IMR-90 (cell line): ENCODE results near the gene DHRS12. TPM values are rescaled to one million over a fixed set of nuclear protein-coding genes. Genes with fewer than 3 reads are reported as not detected.

Experiments
- ATAC-seq: fragments of 200-7000 bp; cut with Tn5 transposase; 2 replicates; pipeline ENCODE4 v1.9.1; 2020; ENCODE audit warnings: low read depth, mild to moderate bottlenecking, moderate library complexity
- BruUV-seq: library from RNA; stranded (reverse); fragments of 400-500 nt; replicated peaks from 2 replicates; lab custom pipeline; 2021; lab: Mats Ljungman, UMichigan
- CTCF ChIA-PET: fragments of 300-600 bp; formaldehyde crosslinking; extraction: SDS; loops from one replicate; lab custom pipeline; 2021; ENCODE audit warnings: antibody characterized with exemption; lab: Yijun Ruan, JAX
- POLR2A ChIA-PET: fragments of 300-600 bp; sonication (Branson Sonifier 250); formaldehyde crosslinking; loops from one replicate; lab custom pipeline; 2022; ENCODE audit warnings: antibody characterized with exemption; ENCODE audit not compliant: unreplicated experiment; lab: Charles Lee
- DNase-seq: peaks from one replicate; pipeline ENCODE4 v3.0.0; 2013
- H2AFZ ChIP-seq: replicated peaks from 2 replicates; pipeline ENCODE3; 2013; ENCODE audit warnings: low read length, mild to moderate bottlenecking; ENCODE audit not compliant: poor library complexity
- H2AK5ac ChIP-seq: 2 replicates; pipeline ENCODE4 v1.6.1; 2013; ENCODE audit warnings: low read depth, low read length, inconsistent platforms
- H2AK9ac ChIP-seq: replicated peaks from 2 replicates; pipeline ENCODE3; 2013; ENCODE audit warnings: mild to moderate bottlenecking, low read depth, low read length, moderate library complexity; ENCODE audit not compliant: poor library complexity
- H2BK120ac ChIP-seq: 2 replicates; pipeline ENCODE4 v1.6.1; 2013; ENCODE audit warnings: low read depth, low read length, inconsistent platforms
- H2BK15ac ChIP-seq: 3 replicates; pipeline ENCODE4 v1.6.1; 2013; ENCODE audit warnings: low read depth, low read length, inconsistent platforms
- H2BK20ac ChIP-seq: 2 replicates; pipeline ENCODE4 v1.6.1; 2013; ENCODE audit warnings: low read depth, mild to moderate bottlenecking, inconsistent platforms, low read length, moderate library complexity
- H2BK5ac ChIP-seq: 2 replicates; pipeline ENCODE4 v1.6.1; 2013; ENCODE audit warnings: mild to moderate bottlenecking, low read depth, low read length, inconsistent platforms; ENCODE audit not compliant: poor library complexity, severe bottlenecking
- H3K14ac ChIP-seq: replicated peaks from 2 replicates; pipeline ENCODE4 v1.6.1; 2013; ENCODE audit warnings: low read depth, low read length, inconsistent platforms
- H3K18ac ChIP-seq: 2 replicates; pipeline ENCODE4 v1.6.1; 2013; ENCODE audit warnings: low read depth, low read length, control low read depth
- H3K23ac ChIP-seq: 2 replicates; pipeline ENCODE4 v1.6.1; 2013; ENCODE audit warnings: low read depth, low read length, inconsistent platforms
- H3K27ac ChIP-seq: 2 replicates; pipeline ENCODE4 v1.5.1; 2013; ENCODE audit warnings: mild to moderate bottlenecking, control low read depth, low read length; ENCODE audit not compliant: insufficient read depth
- H3K27me3 ChIP-seq: 2 replicates; pipeline ENCODE4 v1.6.1; 2013; ENCODE audit warnings: low read length; ENCODE audit not compliant: control insufficient read depth, insufficient read depth
- H3K36me3 ChIP-seq: 2 replicates; pipeline ENCODE4 v1.6.1; 2013; ENCODE audit warnings: low read length, mixed read lengths; ENCODE audit not compliant: control insufficient read depth, insufficient read depth
- H3K4ac ChIP-seq: 2 replicates; pipeline ENCODE4 v1.6.1; 2013; ENCODE audit warnings: low read depth, low read length, inconsistent platforms
- H3K4me1 ChIP-seq: 2 replicates; pipeline ENCODE4 v1.6.1; 2013; ENCODE audit warnings: low read length, mixed read lengths; ENCODE audit not compliant: control insufficient read depth, insufficient read depth
- H3K4me2 ChIP-seq: 2 replicates; pipeline ENCODE4 v1.6.1; 2013; ENCODE audit warnings: low read depth, mild to moderate bottlenecking, control low read depth, low read length, moderate library complexity
- H3K4me3 ChIP-seq: 2 replicates; pipeline ENCODE4 v1.5.1; 2013; ENCODE audit warnings: low read depth, mild to moderate bottlenecking, control low read depth, low read length, moderate library complexity; ENCODE audit not compliant: insufficient read depth
- H3K56ac ChIP-seq: 2 replicates; pipeline ENCODE4 v1.6.1; 2013; ENCODE audit warnings: low read length, inconsistent platforms; ENCODE audit not compliant: insufficient read depth; ENCODE audit errors: extremely low read depth
- H3K79me1 ChIP-seq, 2 experiments: 2 replicates each; pipeline ENCODE4 v1.6.1; 2013; ENCODE audit warnings: low read length in 2 of 2, inconsistent platforms in 1 of 2, low read depth in 1 of 2
- H3K9ac ChIP-seq: 2 replicates; pipeline ENCODE4 v1.6.1; 2013; ENCODE audit warnings: low read depth, low read length, control low read depth
- H3K9me1 ChIP-seq: 2 replicates; pipeline ENCODE4 v1.6.1; 2013; ENCODE audit warnings: low read length, inconsistent platforms; ENCODE audit not compliant: insufficient read depth
- H3K9me3 ChIP-seq: 2 replicates; pipeline ENCODE4 v1.6.1; 2013; ENCODE audit warnings: low read length; ENCODE audit not compliant: control insufficient read depth, insufficient read depth
- H4K20me1 ChIP-seq: 2 replicates; pipeline ENCODE4 v1.6.1; 2013; ENCODE audit warnings: low read length, inconsistent platforms; ENCODE audit not compliant: insufficient read depth
- H4K5ac ChIP-seq: 2 replicates; pipeline ENCODE4 v1.6.1; 2013; ENCODE audit warnings: mild to moderate bottlenecking, low read depth, low read length, control low read depth
- H4K8ac ChIP-seq, 2 experiments: 2 replicates each; pipeline ENCODE4 v1.6.1; 2013; ENCODE audit warnings: low read depth in 2 of 2, low read length in 2 of 2, control low read depth in 1 of 2, inconsistent platforms in 1 of 2
- H4K91ac ChIP-seq: 2 replicates; pipeline ENCODE4 v1.6.1; 2013; ENCODE audit warnings: low read depth, low read length, inconsistent platforms; ENCODE audit not compliant: insufficient read depth
- CHD1 ChIP-seq: IDR thresholded peaks from 2 replicates; pipeline ENCODE4 v1.6.1; 2012; ENCODE audit warnings: low read depth, low read length, improper control_type of control experiment
- MXI1 ChIP-seq: IDR thresholded peaks from 2 replicates; pipeline ENCODE4 v1.6.1; 2012; ENCODE audit warnings: low read depth, mild to moderate bottlenecking, low read length, moderate library complexity, borderline replicate concordance
- POLR2A ChIP-seq: IDR thresholded peaks from 2 replicates; pipeline ENCODE4 v1.6.1; 2012; ENCODE audit warnings: mild to moderate bottlenecking, low read depth, low read length
- RCOR1 ChIP-seq: IDR thresholded peaks from 2 replicates; pipeline ENCODE4 v1.6.1; 2012; ENCODE audit warnings: mild to moderate bottlenecking, low read length, improper control_type of control experiment; ENCODE audit not compliant: insufficient replicate concordance
- SMC3 ChIP-seq: fragments of 150-350 bp; IDR thresholded peaks from 2 replicates; pipeline ENCODE4 v1.6.1; 2016; ENCODE audit warnings: low read depth, mild to moderate bottlenecking, antibody characterized with exemption, low read length, moderate library complexity
- WGBS, 2 experiments: methylation state at CpG; one replicate each; pipeline versions ENCODE4 v1.1.5 to v1.1.7; 2013; ENCODE audit warnings: missing lambda C conversion rate in 2 of 2; ENCODE audit not compliant: insufficient read length in 1 of 2; ENCODE audit errors: extremely low coverage in 2 of 2; 5-methylcytosine and 5-hydroxymethylcytosine counted together
- dilution Hi-C: fragments of 300-500 bp; cut with HindIII; formaldehyde crosslinking; loops from one replicate; pipeline ENCODE4 v1.14.3; 2018; ENCODE audit warnings: low sequenced_read_pairs; ENCODE audit not compliant: unreplicated experiment
- in situ Hi-C: fragments of 300-500 bp; cut with MboI; formaldehyde crosslinking; loops from 3 replicates; pipeline ENCODE4 v1.14.3; 2019; ENCODE audit warnings: low sequenced_read_pairs, inconsistent platforms, mixed read lengths
- intact Hi-C: fragments of 100-400 bp; cut with micrococcal nuclease; formaldehyde crosslinking; loops from 2 replicates; pipeline ENCODE4 v1.10.0; 2022
- polyA plus RNA-seq, 3 experiments: library from polyadenylated mRNA; depleted of rRNA; stranded (reverse); fragments of >200 nt; gene quantifications; 2 replicates each; pipeline ENCODE4 v1.2.3, GENCODE V29; 2012; ENCODE audit warnings: low replicate concordance in 1 of 3
- total RNA-seq: library from RNA; depleted of rRNA; stranded (reverse); fragments of >200 nt; gene quantifications from 2 replicates; pipeline ENCODE4 v1.2.3, GENCODE V29; 2012
- TF ChIP-seq, protein P1 (sequence below): fragments of 150-350 bp; IDR thresholded peaks from 2 replicates; pipeline ENCODE4 v1.6.1; 2017; ENCODE audit warnings: mild to moderate bottlenecking, antibody characterized with exemption, low read length, low read depth

Gene DHRS12
- total and polyA plus RNA-seq, 2 of the 4 experiments (the other 2 are of a cell fraction): 1.3 to 1.6 TPM

DNA sequence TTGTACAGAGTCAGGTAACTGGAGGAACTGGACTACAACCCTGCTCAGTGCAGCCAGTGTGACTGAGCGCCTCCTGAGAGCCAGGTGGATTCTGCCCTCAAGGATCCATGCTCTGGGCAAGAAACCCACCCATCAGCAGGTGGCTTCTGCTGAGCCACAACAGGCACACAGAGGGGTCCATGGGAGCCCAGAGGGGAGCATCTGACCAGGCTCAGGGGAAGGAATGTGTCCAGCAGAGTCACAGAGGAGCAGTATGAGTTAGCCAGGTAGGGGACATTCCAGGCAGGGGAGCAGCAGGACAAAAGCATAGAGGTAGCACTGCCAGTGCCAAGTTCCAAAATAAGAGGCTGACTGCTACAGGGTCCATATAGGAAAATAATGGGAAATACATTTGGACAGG, 19.9 kb downstream of the DHRS12 start:
- no peak for DNase-seq
- no peak overlapping the region for H3K4ac ChIP-seq
- H3K36me3 ChIP-seq: no peaks in the 10 kb centered on the region; the same call in 1 of the 2 replicates
- H4K20me1 ChIP-seq: no peaks in the 10 kb centered on the region
- no peak overlapping the region for H3K4me2 ChIP-seq
- POLR2A ChIA-PET: no interaction called here
- H3K27ac ChIP-seq: no peak overlapping the region
- no CpG with 5 or more reads among the region's 1 CpG for WGBS, 2 experiments
- no TSS peak for BruUV-seq
- no peak overlapping the region for H3K14ac ChIP-seq
- H3K18ac ChIP-seq: no peak overlapping the region
- no peak overlapping the region for H4K8ac ChIP-seq
- no peak overlapping the region for H2BK5ac ChIP-seq
- no peak overlapping the region for H2AK9ac ChIP-seq
- TF ChIP-seq CHD1 (no peak), RCOR1 (no peak), SMC3 (no peak), POLR2A (no peak), MXI1 (no peak)
- TF ChIP-seq, protein P1, sequence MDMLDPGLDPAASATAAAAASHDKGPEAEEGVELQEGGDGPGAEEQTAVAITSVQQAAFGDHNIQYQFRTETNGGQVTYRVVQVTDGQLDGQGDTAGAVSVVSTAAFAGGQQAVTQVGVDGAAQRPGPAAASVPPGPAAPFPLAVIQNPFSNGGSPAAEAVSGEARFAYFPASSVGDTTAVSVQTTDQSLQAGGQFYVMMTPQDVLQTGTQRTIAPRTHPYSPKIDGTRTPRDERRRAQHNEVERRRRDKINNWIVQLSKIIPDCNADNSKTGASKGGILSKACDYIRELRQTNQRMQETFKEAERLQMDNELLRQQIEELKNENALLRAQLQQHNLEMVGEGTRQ: no peak
- H3K9me3 ChIP-seq: no peaks in the 10 kb centered on the region
- H3K56ac ChIP-seq: no peak overlapping the region
- no peak overlapping the region for H3K4me3 ChIP-seq
- CTCF ChIA-PET: no interaction called here
- H4K91ac ChIP-seq: no peak overlapping the region
- peaks cover 13% of the 10 kb centered on the region for H3K9me1 ChIP-seq
- H3K27me3 ChIP-seq: no peaks in the 10 kb centered on the region
- intact Hi-C loops: loop anchor here (5.0 kb wide), 1 partner anchor 197 kb away; no protein-coding TSS in a partner anchor
- H2AFZ ChIP-seq: no peak overlapping the region
- H2BK120ac ChIP-seq: no peak overlapping the region
- dilution Hi-C loops: no loop called here
- H3K23ac ChIP-seq: no peak overlapping the region
- H2BK15ac ChIP-seq: no peak overlapping the region
- H2AK5ac ChIP-seq: no peak overlapping the region
- in situ Hi-C loops: no loop called here
- no peaks in the 10 kb centered on the region for H3K79me1 ChIP-seq
- H2BK20ac ChIP-seq: no peak overlapping the region
- no peak for ATAC-seq
- peaks cover 14% of the 10 kb centered on the region for H3K4me1 ChIP-seq
- H3K9ac ChIP-seq: no peak overlapping the region
- no peak overlapping the region for H4K5ac ChIP-seq
